SK-N-DZ (cell line): ENCODE measurements around the gene CDKAL1.

ENCODE experiments used
- DNase-seq: peaks from one replicate; pipeline ENCODE4 v3.0.0-alpha.2; 2015; ENCODE audit warnings: low spot score
- small RNA-seq, 2 experiments: library from RNA; depleted of rRNA; stranded (forward); fragments of <200 nt; gene quantifications; one replicate each; pipeline ENCODE3, GENCODE V24; 2014

The CDKAL1 gene

GRCh38 chr6:21277601-21278374 is 743.5 kb downstream of the CDKAL1 start:
- no peak for DNase-seq

GRCh38 chr6:21278375-21278745 is 744.1 kb downstream of the CDKAL1 start:
- DNase-seq = no peak

GRCh38 chr6:21279619-21280018 is 745.4 kb downstream of the CDKAL1 start:
- peak; percentile 25 for DNase-seq

GRCh38 chr6:21281366-21281765 is 747.1 kb downstream of the CDKAL1 start:
- peak; percentile 74 for DNase-seq

Small RNAs within 50 kb of the gene (small RNA-seq; reads per million reads assigned to genes)
- 0 reads per million in 2 experiments for gene RF00019
- 0 reads per million in 2 experiments for gene RNU6-150P
